Neural progenitor cell (in vitro differentiated cells): ENCODE measurements around the gene FYB1. TPM values are rescaled to one million over a fixed set of nuclear protein-coding genes. Genes with fewer than 3 reads are reported as not detected.

Experiments used
- DNase-seq: peaks from one replicate; pipeline ENCODE4 v3.0.0-alpha.2; 2016; ENCODE audit warnings: low spot score
- H2AFZ ChIP-seq: fragments of 200-600 bp; sonication (generic); replicated peaks from 2 replicates; pipeline ENCODE4 v1.6.1; 2016; ENCODE audit warnings: antibody characterized with exemption
- H3F3A ChIP-seq: fragments of 200-600 bp; sonication (generic); 2 replicates; pipeline ENCODE4 v1.6.1; 2016; ENCODE audit warnings: antibody characterized with exemption, low read depth
- H3K27ac ChIP-seq: fragments of 200-600 bp; sonication (generic); 2 replicates; pipeline ENCODE4 v1.5.1; 2016; ENCODE audit warnings: mild to moderate bottlenecking
- H3K27me3 ChIP-seq: fragments of 200-600 bp; sonication (generic); 2 replicates; pipeline ENCODE4 v1.6.1; 2016; ENCODE audit warnings: mild to moderate bottlenecking, moderate library complexity
- H3K36me3 ChIP-seq: fragments of 200-600 bp; sonication (generic); 2 replicates; pipeline ENCODE4 v1.5.1; 2016
- H3K4me1 ChIP-seq: fragments of 200-600 bp; sonication (generic); 2 replicates; pipeline ENCODE4 v1.6.1; 2016; ENCODE audit warnings: mixed run types
- H3K4me2 ChIP-seq: fragments of 200-600 bp; sonication (generic); 2 replicates; pipeline ENCODE4 v1.6.1; 2016
- H3K4me3 ChIP-seq: fragments of 200-600 bp; sonication (generic); 2 replicates; pipeline ENCODE4 v1.5.1; 2016
- H3K79me2 ChIP-seq: fragments of 200-600 bp; sonication (generic); 2 replicates; pipeline ENCODE4 v1.6.1; 2016; ENCODE audit warnings: low read depth
- H3K9ac ChIP-seq: fragments of 200-600 bp; sonication (generic); 2 replicates; pipeline ENCODE4 v1.6.1; 2016
- H3K9me3 ChIP-seq: fragments of 200-600 bp; sonication (generic); 2 replicates; pipeline ENCODE4 v1.5.1; 2016; ENCODE audit warnings: low read depth
- H4K20me1 ChIP-seq: fragments of 200-600 bp; sonication (generic); 2 replicates; pipeline ENCODE4 v1.6.1; 2016; ENCODE audit warnings: low read depth
- H3K27ac Mint-ChIP-seq: 3 replicates; pipeline ENCODE4 v1.8.0; 2021; ENCODE audit warnings: mixed read lengths
- H3K27me3 Mint-ChIP-seq: 2 replicates; pipeline ENCODE4 v1.8.0; 2022; ENCODE audit warnings: low read depth, mild to moderate bottlenecking, inconsistent platforms, moderate library complexity, mixed read lengths; ENCODE audit not compliant: insufficient read depth
- H3K36me3 Mint-ChIP-seq: 3 replicates; pipeline ENCODE4 v1.8.0; 2021; ENCODE audit warnings: mixed read lengths
- H3K4me1 Mint-ChIP-seq: 3 replicates; pipeline ENCODE4 v1.8.0; 2021; ENCODE audit warnings: mixed read lengths
- H3K4me3 Mint-ChIP-seq: 3 replicates; pipeline ENCODE4 v1.8.0; 2021; ENCODE audit warnings: mild to moderate bottlenecking, moderate library complexity, mixed read lengths
- H3K9me3 Mint-ChIP-seq: 3 replicates; pipeline ENCODE4 v1.8.0; 2020; ENCODE audit warnings: mixed read lengths
- CTCF ChIP-seq: fragments of 200-600 bp; sonication (generic); IDR thresholded peaks from 2 replicates; pipeline ENCODE4 v1.5.1; 2017; ENCODE audit warnings: antibody characterized with exemption, mild to moderate bottlenecking
- EZH2 ChIP-seq: fragments of 200-600 bp; sonication (generic); IDR thresholded peaks from 2 replicates; pipeline ENCODE4 v1.6.1; 2017; ENCODE audit warnings: antibody characterized with exemption, mild to moderate bottlenecking, moderate library complexity
- EZH2phosphoT487 ChIP-seq: fragments of 200-600 bp; sonication (generic); IDR thresholded peaks from 2 replicates; pipeline ENCODE4 v1.6.1; 2017; ENCODE audit warnings: antibody characterized with exemption
- total RNA-seq: library from RNA; depleted of rRNA; stranded (reverse); fragments of >200 nt; gene quantifications from 2 replicates; pipeline ENCODE4 v1.2.3, GENCODE V29; 2015; ENCODE audit warnings: low replicate concordance

FYB1 gene
- total RNA-seq, 1 donor from 2014 or later = not detected

- Histone ChIP-seq H4K20me1 (peaks cover 39% of the 10 kb centered on the region), H3K27ac (no peak overlapping the region), H3F3A (no peaks in the 10 kb centered on the region), H2AFZ (no peak overlapping the region), H3K4me1 (no peaks in the 10 kb centered on the region), H3K36me3 (no peaks in the 10 kb centered on the region), H3K9ac (no peak overlapping the region), H3K4me3 (no peak overlapping the region), H3K9me3 (no peaks in the 10 kb centered on the region), H3K4me2 (no peak overlapping the region), H3K27me3 (no peaks in the 10 kb centered on the region), H3K79me2 (peaks cover 88% of the 10 kb centered on the region)
- TF ChIP-seq EZH2phosphoT487 (no peak), CTCF (no peak), EZH2 (no peak)
- Mint-ChIP-seq H3K4me3 (no peak overlapping the region), H3K27ac (no peak overlapping the region), H3K27me3 (peaks cover 2% of the 10 kb centered on the region), H3K36me3 (peaks cover 13% of the 10 kb centered on the region), H3K9me3 (peaks cover 12% of the 10 kb centered on the region), H3K4me1 (no peaks in the 10 kb centered on the region)
- DNase-seq = no peak
Observed at GRCh38 chr5:39062104-39062503, 157.3 kb downstream of the FYB1 start.

GRCh38 chr5:39059064-39059463, 160.3 kb downstream of the FYB1 start:
- no peak overlapping the region for H3K4me3 ChIP-seq
- H3F3A ChIP-seq = no peaks in the 10 kb centered on the region
- no peaks in the 10 kb centered on the region for H3K9me3 Mint-ChIP-seq
- H3K27me3 ChIP-seq = no peaks in the 10 kb centered on the region
- TF ChIP-seq CTCF (no peak), EZH2phosphoT487 (no peak), EZH2 (no peak)
- H4K20me1 ChIP-seq = peaks cover 38% of the 10 kb centered on the region
- peaks cover 79% of the 10 kb centered on the region for H3K79me2 ChIP-seq
- DNase-seq = no peak
- H3K4me1 ChIP-seq = no peaks in the 10 kb centered on the region
- H3K9ac ChIP-seq = no peak overlapping the region
- H3K27ac ChIP-seq = no peak overlapping the region
- no peak overlapping the region for H3K4me3 Mint-ChIP-seq
- H3K36me3 Mint-ChIP-seq = no peaks in the 10 kb centered on the region
- H3K36me3 ChIP-seq = no peaks in the 10 kb centered on the region
- no peak overlapping the region for H3K4me2 ChIP-seq
- H3K27me3 Mint-ChIP-seq = no peaks in the 10 kb centered on the region
- H3K4me1 Mint-ChIP-seq = no peaks in the 10 kb centered on the region
- H2AFZ ChIP-seq = no peak overlapping the region
- H3K9me3 ChIP-seq = no peaks in the 10 kb centered on the region
- no peak overlapping the region for H3K27ac Mint-ChIP-seq

GRCh38 chr5:39058178-39058921, 161.0 kb downstream of the FYB1 start:
- H2AFZ ChIP-seq = no peak overlapping the region
- no peak overlapping the region for H3K9ac ChIP-seq
- H3K9me3 ChIP-seq = no peaks in the 10 kb centered on the region
- H3K27ac ChIP-seq = no peak overlapping the region
- no peaks in the 10 kb centered on the region for H3F3A ChIP-seq
- H3K27me3 Mint-ChIP-seq = no peaks in the 10 kb centered on the region
- H3K4me3 ChIP-seq = no peak overlapping the region
- peaks cover 75% of the 10 kb centered on the region for H3K79me2 ChIP-seq
- no peaks in the 10 kb centered on the region for H3K36me3 ChIP-seq
- H3K4me1 ChIP-seq = no peaks in the 10 kb centered on the region
- H3K4me2 ChIP-seq = no peak overlapping the region
- no peak for DNase-seq
- H3K9me3 Mint-ChIP-seq = no peaks in the 10 kb centered on the region
- H3K36me3 Mint-ChIP-seq = no peaks in the 10 kb centered on the region
- H4K20me1 ChIP-seq = peaks cover 33% of the 10 kb centered on the region
- H3K4me1 Mint-ChIP-seq = no peaks in the 10 kb centered on the region
- H3K4me3 Mint-ChIP-seq = no peak overlapping the region
- TF ChIP-seq EZH2phosphoT487 (no peak), CTCF (no peak), EZH2 (no peak)
- H3K27me3 ChIP-seq = no peaks in the 10 kb centered on the region
- H3K27ac Mint-ChIP-seq = no peak overlapping the region
